HG03354 (cell line): Measurements from ENCODE around the gene HAUS3.

Experiments
- ATAC-seq: cut with Tn5 transposase; IDR thresholded peaks from one replicate; pipeline ENCODE4 v1.9.1; 2021; ENCODE audit warnings: mild to moderate bottlenecking; ENCODE audit not compliant: unreplicated experiment, poor library complexity, severe bottlenecking

The HAUS3 gene, protein sequence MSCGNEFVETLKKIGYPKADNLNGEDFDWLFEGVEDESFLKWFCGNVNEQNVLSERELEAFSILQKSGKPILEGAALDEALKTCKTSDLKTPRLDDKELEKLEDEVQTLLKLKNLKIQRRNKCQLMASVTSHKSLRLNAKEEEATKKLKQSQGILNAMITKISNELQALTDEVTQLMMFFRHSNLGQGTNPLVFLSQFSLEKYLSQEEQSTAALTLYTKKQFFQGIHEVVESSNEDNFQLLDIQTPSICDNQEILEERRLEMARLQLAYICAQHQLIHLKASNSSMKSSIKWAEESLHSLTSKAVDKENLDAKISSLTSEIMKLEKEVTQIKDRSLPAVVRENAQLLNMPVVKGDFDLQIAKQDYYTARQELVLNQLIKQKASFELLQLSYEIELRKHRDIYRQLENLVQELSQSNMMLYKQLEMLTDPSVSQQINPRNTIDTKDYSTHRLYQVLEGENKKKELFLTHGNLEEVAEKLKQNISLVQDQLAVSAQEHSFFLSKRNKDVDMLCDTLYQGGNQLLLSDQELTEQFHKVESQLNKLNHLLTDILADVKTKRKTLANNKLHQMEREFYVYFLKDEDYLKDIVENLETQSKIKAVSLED

DNA sequence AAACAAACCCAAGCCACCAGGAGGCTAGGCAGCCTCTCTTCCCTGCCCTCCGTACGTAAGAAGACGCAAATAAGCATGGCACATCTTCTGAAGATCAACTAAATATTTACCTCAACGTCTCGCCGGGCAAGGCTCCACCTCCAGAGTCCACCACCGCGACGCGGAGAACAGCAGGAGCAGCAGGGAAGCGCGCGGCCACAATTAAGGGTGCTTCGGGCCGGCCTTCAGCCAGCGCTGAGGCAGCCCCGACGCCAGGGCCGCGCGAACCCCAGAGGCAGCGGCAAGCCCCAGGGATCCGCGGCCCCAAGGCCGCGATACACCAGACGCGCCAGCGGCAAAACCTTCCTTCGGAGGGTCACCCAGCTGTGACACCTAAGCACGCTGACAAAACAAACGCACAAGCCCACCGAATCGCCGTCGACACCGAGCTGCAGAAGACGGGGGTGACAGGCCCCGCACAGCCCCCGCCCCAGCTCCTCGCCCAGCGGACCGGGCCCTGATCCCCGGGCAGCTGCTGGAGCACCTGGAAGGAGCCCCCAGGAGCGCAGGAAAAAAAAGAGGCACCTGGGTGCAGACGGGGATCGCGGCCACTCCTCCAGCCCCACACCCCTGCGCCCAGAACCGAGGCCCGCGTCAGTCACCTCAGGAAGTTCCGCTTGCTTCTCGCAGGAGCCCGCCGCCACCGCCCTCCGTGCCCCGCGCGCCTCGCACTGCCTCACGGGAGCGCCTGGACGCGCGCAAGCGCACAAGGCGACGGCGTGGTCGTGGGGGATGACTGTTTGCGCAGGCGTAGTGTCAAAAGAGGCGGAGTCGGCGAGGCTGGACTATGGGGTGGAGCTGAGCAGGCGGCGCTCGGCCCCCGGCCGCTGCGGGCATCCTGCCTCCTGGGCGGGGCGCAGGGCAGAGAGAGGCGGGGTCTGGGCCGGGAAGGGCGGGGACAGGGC lies at the start of gene HAUS3, which contains the start of gene POLN:
Gene HAUS3, minus strand, starts transcription at position 712 of the 944 bp plus-strand sequence. CDS start 1,175 bp downstream, outside the sequence.
Gene POLN, minus strand, starts transcription at position 712 of the 944 bp plus-strand sequence. CDS start 12,890 bp downstream, outside the sequence.
- peak; percentile 91 for ATAC-seq

GRCh38 chr4:2290974-2291704 lies 49.2 kb upstream of the HAUS3 start:
- ATAC-seq: no peak

DNA sequence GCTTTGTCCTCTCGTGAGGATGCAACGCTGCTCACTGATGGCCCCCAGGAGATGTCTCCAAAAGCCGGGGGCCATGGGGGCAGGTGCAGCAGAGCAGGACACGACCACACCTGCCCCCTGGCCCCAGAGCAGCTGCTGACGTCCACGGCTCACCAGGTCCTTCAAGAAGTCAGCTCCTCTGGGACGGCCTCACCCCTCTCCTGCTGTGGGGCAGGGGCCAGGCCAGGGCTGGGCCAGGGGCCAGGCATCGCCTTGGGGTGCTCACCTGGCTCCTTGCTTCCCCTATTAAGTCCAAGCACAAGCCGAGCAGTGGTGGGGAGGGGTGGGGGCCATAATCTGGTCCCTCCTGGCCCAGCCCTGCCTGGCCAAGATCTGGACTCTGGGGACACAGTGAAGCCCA lies 48.6 kb upstream of the HAUS3 start:
- ATAC-seq: no peak

GRCh38 chr4:2289955-2290333 lies 48.0 kb upstream of the HAUS3 start:
- no peak for ATAC-seq

DNA sequence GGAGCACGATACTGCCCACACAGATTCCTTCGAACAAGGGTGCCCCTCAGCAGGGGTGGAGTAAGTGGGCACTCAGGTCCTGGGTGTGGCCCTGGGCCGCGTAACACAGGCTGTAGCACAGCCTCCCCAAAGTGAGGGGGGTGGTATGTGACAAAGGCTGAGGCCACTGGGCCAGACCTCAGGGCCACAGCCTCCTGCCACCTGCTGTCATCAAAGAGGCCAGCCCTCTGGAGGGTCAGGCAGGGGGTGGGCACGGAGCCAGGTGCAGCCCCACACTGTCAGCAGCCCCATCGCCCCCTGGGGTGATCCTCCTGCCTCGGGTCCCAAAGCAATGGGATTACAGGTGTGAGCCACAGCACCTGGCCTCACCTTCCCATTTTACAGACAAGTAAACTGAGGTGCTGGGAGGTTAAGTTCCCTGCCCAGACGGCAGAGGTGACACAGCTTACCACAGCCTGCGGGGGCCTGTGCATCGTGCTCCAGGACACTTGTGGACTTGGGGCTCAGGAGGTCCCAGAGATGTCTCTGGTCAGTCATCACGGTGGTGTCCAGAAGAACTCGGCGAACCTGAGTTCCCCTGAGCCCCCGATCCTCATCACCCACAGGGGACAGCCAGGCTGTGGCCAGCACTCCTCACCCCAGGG lies 47.5 kb upstream of the HAUS3 start:
- ATAC-seq: no peak

DNA sequence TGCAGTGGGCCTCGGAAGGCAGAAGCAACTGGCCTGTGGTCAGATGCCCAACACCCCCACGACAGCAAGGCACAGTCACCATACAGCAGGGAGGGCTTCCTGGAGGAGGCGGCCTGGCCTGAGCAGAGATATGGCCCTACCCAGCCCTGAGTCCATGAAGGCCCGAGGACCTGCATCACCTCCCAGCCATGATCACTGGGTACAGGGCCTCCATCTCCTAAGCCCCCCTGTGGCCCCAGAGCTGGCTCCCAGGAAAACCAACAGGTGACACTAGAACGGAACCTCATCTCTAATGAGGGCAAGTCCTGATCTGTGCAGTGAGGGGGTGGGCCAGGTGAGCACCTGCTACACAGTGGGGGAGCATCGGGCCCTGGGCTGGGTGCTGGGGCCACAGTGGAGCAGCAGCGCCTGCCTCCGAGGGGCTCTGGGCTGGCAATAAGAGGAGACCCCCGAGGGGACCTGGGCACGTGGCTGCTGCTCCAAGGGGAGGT lies 46.2 kb upstream of the HAUS3 start:
- no peak for ATAC-seq

DNA sequence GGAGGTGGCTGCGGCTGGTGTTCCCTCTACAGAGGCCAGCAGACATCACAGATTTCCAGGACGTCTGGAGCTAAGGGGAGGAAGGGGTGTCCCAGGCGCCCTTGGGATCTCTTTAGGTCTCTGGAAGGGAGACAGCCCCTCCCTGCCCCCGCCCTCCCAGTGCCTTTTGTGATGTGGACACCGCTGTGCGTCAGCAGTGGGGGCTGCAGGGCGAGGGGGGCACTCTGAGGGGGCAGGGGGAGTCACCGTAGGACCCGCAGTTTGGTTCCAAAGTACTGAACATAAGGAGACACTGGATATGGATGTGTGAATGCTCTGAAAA lies 45.6 kb upstream of the HAUS3 start:
- no peak for ATAC-seq

- no peak for ATAC-seq
Measured at GRCh38 chr4:2286904-2287593, 45.1 kb upstream of the HAUS3 start.

DNA sequence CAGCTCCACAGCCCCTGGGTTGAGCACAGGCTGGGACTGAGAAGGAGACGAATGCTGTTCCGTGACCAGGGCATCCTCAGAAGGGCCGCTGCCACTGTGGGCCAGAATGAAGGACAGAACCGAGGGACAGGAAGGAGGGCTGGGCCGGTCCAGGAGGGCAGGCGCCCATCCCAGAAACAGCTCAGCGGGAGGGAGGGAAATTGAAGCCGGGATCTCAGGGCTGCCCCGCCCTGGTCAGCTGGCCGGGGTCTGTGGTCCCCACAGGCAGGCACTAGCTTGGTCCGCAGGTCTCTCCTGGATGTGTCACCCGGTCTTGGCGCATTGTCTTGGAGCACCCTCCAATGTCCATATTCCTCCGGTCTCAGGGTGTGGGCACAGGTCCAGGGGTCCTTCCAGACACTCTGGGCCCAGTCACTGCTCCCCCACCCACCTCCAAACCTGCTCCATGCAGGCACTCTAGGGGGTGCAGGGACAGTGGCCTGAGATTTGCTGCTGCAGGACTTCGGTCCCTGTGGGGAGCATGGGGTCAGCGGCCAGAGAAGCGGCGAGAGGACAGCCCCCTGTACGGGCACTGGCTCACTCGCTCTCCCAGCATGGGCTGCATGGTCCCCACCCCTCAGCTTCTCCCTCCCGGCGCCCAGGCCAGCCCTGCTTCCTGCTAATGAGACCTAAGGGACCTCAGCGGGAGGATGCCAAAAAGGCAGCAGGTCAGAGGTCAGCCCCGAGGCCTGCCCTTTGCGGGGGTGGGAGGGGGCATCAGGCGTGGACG lies 43.9 kb upstream of the HAUS3 start:
- no peak for ATAC-seq

GRCh38 chr4:2284934-2285612 lies 43.2 kb upstream of the HAUS3 start:
- no peak for ATAC-seq

- no peak for ATAC-seq
Measured at GRCh38 chr4:2284161-2284933, 42.4 kb upstream of the HAUS3 start.

DNA sequence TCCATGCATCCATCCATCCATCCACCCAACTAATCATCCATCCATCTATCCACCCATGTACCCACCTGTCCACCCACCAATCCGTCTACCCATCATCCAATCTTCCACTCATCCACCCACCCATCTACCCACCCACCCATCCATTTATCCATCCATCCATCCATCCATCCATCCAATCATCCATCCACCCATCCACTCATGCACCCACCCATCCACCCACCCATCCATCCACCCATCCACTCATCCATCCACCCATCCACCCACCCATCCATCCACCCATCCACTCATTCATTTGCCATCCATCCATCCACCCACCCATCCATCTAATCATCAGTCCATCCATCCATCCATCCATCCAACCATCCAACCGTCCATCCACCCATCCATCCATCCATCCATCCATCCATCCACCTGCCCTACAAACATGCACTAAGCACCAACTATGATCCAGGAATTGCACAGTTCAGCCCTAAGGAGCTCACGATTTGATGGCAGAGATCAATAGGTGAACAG lies 41.3 kb upstream of the HAUS3 start:
- ATAC-seq: no peak

- ATAC-seq: peak; percentile 82
Measured at GRCh38 chr4:2281575-2282343, 39.8 kb upstream of the HAUS3 start.

GRCh38 chr4:2280531-2281300 lies 38.8 kb upstream of the HAUS3 start:
- ATAC-seq: no peak

DNA sequence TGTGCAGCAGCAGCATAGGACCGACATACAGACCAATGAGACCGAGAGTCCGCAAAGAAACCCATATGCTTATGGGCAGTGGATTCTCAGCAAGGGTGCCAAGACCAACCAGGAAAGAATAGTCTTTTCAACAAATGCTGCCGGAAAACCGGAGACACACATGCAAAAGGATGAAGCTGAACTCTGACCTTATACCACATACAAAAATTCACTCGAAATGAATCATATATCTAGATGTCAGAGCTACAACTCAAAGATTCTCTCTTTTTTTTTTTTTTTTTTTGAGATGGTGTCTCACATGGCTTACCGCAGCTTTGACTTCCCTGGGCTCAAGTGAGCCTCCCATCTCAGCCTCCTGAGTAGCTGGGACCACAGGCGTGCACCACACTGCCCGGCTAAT lies 36.0 kb upstream of the HAUS3 start:
- ATAC-seq: no peak
